Panc1 (cell line): ENCODE results near the gene TNPO1. TPM values are rescaled to one million over a fixed set of nuclear protein-coding genes. Genes with fewer than 3 reads are reported as not detected.

Experiments
- ATAC-seq: fragments of 200-7000 bp; cut with Tn5 transposase; 2 replicates; pipeline ENCODE4 v1.9.1; 2020; ENCODE audit warnings: mild to moderate bottlenecking, moderate library complexity
- BruUV-seq: library from RNA; stranded (reverse); fragments of 400-500 nt; replicated peaks from 2 replicates; lab custom pipeline; 2021; lab: Mats Ljungman, UMichigan
- CTCF ChIA-PET: fragments of 300-600 bp; sonication (Branson Sonifier 250); formaldehyde crosslinking; loops from one replicate; lab custom pipeline; 2022; ENCODE audit warnings: antibody characterized with exemption; lab: Charles Lee
- POLR2A ChIA-PET: fragments of 300-600 bp; sonication (Branson Sonifier 250); formaldehyde crosslinking; loops from one replicate; lab custom pipeline; 2022; ENCODE audit warnings: antibody characterized with exemption; lab: Charles Lee
- DNase-seq: peaks from one replicate; pipeline ENCODE4 v3.0.0-alpha.2; 2010; ENCODE audit warnings: low read depth, low spot score
- H3K27ac ChIP-seq: 2 replicates; pipeline ENCODE4 v1.5.1; 2011; ENCODE audit warnings: mild to moderate bottlenecking, low read length, inconsistent platforms
- H3K27me3 ChIP-seq: fragments of 200-500 bp; sonication (Bioruptor generic); 2 replicates; pipeline ENCODE4 v1.6.0; 2014; ENCODE audit warnings: low read length, inconsistent platforms; ENCODE audit not compliant: control insufficient read depth, insufficient read depth
- H3K36me3 ChIP-seq: fragments of 200-500 bp; sonication (Bioruptor generic); 2 replicates; pipeline ENCODE4 v1.5.1; 2014; ENCODE audit warnings: inconsistent platforms, mild to moderate bottlenecking, low read length, moderate library complexity; ENCODE audit not compliant: control insufficient read depth, insufficient read depth
- H3K4me1 ChIP-seq: 2 replicates; pipeline ENCODE4 v1.5.1; 2011; ENCODE audit warnings: inconsistent platforms, mild to moderate bottlenecking, low read length, moderate library complexity; ENCODE audit not compliant: control insufficient read depth, insufficient read depth
- H3K4me3 ChIP-seq, 2 experiments: 2 replicates each; pipeline ENCODE4 v1.5.1; 2011 to 2012; ENCODE audit warnings: low read depth in 2 of 2, low read length in 2 of 2, mild to moderate bottlenecking in 2 of 2, inconsistent platforms in 1 of 2, moderate library complexity in 1 of 2
- H3K9me3 ChIP-seq: fragments of 200-500 bp; sonication (Bioruptor generic); 2 replicates; pipeline ENCODE4 v1.5.1; 2014; ENCODE audit warnings: low read depth, mild to moderate bottlenecking, inconsistent platforms, low read length, moderate library complexity; ENCODE audit not compliant: control insufficient read depth, insufficient read depth
- CTCF ChIP-seq: fragments of 450-650 bp; IDR thresholded peaks from 2 replicates; pipeline ENCODE4 v1.5.1; 2017; ENCODE audit warnings: mild to moderate bottlenecking
- POLR2AphosphoS5 ChIP-seq: IDR thresholded peaks from 2 replicates; pipeline ENCODE4 v1.6.1; 2012; ENCODE audit warnings: mild to moderate bottlenecking, low read depth, low read length, moderate library complexity
- REST ChIP-seq, 2 experiments: IDR thresholded peaks; 2 replicates each; pipeline ENCODE4 v1.6.1; 2011 to 2012; ENCODE audit warnings: low read depth in 2 of 2, control low read depth in 1 of 2, low read length in 1 of 2, mild to moderate bottlenecking in 1 of 2, moderate library complexity in 1 of 2; ENCODE audit not compliant: insufficient read depth in 1 of 2
- SIN3A ChIP-seq: IDR thresholded peaks from 2 replicates; pipeline ENCODE4 v1.6.1; 2012; ENCODE audit warnings: low read depth, mild to moderate bottlenecking, low read length, moderate library complexity, borderline replicate concordance; ENCODE audit not compliant: insufficient read depth
- TCF7L2 ChIP-seq: IDR thresholded peaks from 2 replicates; pipeline ENCODE4 v1.6.1; 2011; ENCODE audit warnings: mild to moderate bottlenecking, low read depth, low read length, inconsistent platforms
- in situ Hi-C: cut with HindIII; loops from 2 replicates; pipeline ENCODE4 v1.10.0; 2016; ENCODE audit warnings: low sequenced_read_pairs, low pct_unique_long_range_greater_than_20kb
- intact Hi-C: fragments of 100-400 bp; cut with micrococcal nuclease; formaldehyde crosslinking; loops from one replicate; pipeline ENCODE4 v1.10.0; 2022; ENCODE audit not compliant: unreplicated experiment
- total RNA-seq: library from RNA; stranded (reverse); gene quantifications from one replicate; pipeline ENCODE4 v1.2.1, GENCODE V29; 2021; ENCODE audit not compliant: unreplicated experiment

TNPO1 gene
- total RNA-seq, 1 experiment from 2014 or later, result 169 TPM

GRCh38 chr5:72938206-72938605 is 121.7 kb downstream of the TNPO1 start:
- in situ Hi-C loops, result no loop called here
- no peak overlapping the region for H3K4me3 ChIP-seq
- ATAC-seq (no peak), DNase-seq (no peak)
- no peak overlapping the region for H3K27ac ChIP-seq
- TF ChIP-seq CTCF, result no peak
- no peak for TF ChIP-seq POLR2AphosphoS5
- TF ChIP-seq REST (IDR thresholded peaks at IDR 0.05; ENCODE audit: insufficient read depth in 1 of 2, low read depth in 2 of 2, low read length in 1 of 2), result no peak
- no peak for TF ChIP-seq SIN3A
- H3K36me3 ChIP-seq, result no peaks in the 10 kb centered on the region
- ChIA-PET POLR2A (no interaction called here), CTCF (no interaction called here)
- BruUV-seq, result no TSS peak
- intact Hi-C loops, result no loop called here
- H3K27me3 ChIP-seq, result no peaks in the 10 kb centered on the region
- H3K4me1 ChIP-seq, result no peaks in the 10 kb centered on the region
- no peaks in the 10 kb centered on the region for H3K9me3 ChIP-seq

- Histone ChIP-seq H3K27ac (no peak overlapping the region), H3K4me1 (no peaks in the 10 kb centered on the region), H3K27me3 (no peaks in the 10 kb centered on the region), H3K9me3 (no peaks in the 10 kb centered on the region), H3K36me3 (no peaks in the 10 kb centered on the region), H3K4me3 (no peak overlapping the region)
- DNase-seq, result no peak
- no TSS peak for BruUV-seq
- in situ Hi-C loops, result no loop called here
- no peak for ATAC-seq
- intact Hi-C loops, result no loop called here
- ChIA-PET CTCF (no interaction called here), POLR2A (no interaction called here)
- TF ChIP-seq CTCF (no peak), POLR2AphosphoS5 (no peak), TCF7L2 (no peak), REST (IDR thresholded peaks at IDR 0.05; ENCODE audit: insufficient read depth in 1 of 2, low read depth in 2 of 2, low read length in 1 of 2) (no peak), SIN3A (no peak)
Observed at GRCh38 chr5:72940082-72940481, 123.6 kb downstream of the TNPO1 start.
